NCI-H526 (cell line): ENCODE results near the gene DUSP16.
A peak's percentile ranks its signal among the peaks of the same experiment; 100 is the strongest.
"Not testable (repeated sequence)": the region's sequence is repeated elsewhere in the genome, so short reads cannot be mapped to it uniquely, and the experiment has no call there.

Experiments
- DNase-seq, 2 experiments: peaks; one replicate each; lab custom pipeline; 2025; lab: John Stamatoyannopoulos, UW

The DUSP16 gene

DNA sequence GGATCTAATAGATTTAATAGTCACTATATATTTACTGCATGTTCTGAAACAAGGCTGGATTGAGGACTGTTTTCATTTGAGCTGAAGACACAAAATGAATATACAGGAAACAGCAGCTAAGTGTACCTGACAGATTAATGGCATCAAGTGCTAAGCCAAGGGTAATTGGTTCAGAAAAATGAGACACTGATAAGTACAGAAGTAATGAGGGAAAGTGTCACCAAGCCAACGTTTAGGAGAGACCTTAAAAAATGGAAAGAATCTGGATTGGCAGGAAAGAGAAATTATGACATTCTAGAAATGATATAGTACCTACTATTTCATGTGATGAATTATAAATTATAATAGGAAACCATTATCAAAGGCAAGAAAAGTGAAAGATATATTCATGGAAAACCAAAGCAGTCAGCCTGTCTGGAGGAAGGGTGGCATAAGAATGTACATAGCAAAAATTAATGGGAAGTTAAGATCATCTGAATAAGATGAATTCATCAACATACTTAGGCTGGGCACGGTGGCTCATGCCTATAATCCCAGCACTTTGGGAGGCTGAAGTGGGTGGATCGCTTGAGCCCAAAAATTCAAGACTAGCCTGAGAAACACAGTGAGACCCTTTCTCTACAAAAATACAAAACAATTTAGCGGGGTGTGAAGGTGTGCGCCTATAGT, 21.0 kb upstream of the DUSP16 start:
- DNase-seq: no peak

DNA sequence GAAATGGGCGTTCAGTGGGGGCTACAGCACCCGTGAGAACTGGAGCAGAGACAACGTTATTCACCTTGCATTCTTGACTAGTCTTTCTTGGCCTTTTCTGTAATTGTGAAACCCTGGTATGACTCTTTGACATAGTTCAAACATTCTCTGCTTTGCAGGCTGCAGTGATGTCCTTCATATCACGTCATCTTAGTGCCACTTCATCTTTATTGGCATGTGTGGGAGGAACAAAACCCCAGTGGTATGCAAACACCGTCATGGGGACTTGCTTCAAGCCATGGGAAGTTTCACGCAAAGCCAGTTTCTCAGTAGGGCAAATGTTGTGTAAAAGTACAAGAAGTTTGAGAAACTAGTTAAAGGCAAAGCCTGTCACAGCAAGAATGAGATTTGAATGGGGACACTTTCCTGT, 20.2 kb upstream of the DUSP16 start:
- DNase-seq: no peak

DNA sequence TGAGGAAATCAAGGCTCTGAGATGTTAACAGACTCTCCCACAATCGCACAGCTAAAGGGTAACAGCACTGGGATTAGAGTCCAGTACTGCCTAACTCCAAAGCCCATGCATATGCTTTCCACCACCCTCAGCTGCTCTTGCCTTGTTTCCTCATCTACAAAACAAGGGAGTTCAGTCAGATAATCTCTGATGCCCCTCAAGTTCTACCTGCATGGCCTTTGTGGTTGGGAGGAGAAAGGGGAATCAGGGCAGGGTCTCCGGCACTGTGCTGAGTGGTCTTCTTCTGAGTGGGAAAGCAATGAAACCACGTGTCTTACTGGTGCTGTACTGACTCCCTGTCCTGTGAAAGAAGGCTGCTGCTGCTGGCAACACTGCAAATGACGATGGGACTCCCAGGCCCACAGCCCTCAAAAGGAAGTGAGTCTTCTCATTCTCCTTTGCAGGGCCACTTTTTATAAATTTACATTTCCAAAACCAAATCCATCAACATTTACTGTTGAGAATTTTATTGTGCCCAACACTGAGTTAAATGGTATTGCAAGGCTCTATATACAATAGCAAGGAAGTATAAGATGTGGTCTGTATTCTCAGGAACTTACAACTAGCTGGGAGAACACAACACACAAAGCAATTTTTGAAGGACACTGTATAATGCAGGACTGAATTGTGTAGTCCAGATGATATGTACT, 19.7 kb upstream of the DUSP16 start:
- DNase-seq: no peak

DNA sequence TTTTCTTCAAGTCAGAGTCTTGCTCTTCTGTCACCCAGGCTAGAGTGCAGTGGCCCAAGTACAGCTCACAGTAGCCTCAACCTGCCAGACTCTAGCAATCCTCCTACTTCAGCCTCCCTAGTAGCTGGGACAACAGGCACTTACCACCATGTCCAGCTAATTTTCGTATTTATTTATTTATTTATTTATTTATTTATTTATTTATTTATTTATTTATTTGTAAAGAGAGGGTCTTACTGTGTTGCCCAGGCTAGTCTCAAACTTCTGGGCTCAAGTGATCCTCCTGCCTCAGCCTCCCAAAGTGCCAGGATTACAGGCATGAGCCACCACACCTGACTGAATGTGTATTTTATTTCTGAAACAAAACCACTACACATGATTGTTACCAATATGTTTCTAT, 18.1 kb upstream of the DUSP16 start:
- DNase-seq: not testable (repeated sequence)

DNA sequence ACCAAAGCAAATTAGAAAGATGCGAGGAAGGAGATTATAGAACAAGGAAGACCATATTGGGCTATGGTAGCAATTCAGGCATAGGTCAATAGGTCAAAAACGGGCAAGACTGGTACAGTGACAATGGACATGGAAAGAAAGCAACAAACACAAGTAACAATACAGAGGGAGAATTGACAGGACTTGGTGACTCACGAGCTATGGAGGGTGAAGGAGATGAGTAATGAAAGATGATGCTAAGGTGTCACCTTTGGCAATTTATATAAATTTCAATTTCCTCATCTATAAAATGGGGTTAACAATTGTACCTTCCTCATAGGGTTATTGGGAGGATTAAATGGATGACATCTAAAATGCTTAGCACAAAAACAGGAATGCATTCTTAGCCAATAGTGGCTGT, 15.1 kb upstream of the DUSP16 start:
- no peak for DNase-seq

DNA sequence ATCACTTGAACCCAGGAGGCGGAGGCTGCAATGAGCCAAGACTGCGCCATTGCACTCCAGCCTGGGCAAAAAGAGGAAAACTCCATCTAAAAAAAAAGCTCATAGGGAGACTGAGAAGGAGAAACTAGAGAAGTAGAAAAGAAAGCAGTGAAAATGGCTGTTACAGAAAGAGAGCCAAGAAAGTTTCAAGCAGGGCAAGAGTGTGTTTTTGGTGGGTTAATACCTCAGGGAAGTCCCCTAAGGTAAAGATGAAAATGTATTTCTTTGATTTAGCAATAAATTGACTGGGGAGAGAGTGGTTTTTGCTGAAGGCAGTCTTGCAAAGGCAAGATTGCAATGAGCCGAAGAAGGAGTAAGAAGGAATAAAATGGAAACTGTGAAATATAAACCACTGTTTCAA, 10.0 kb upstream of the DUSP16 start:
- no peak for DNase-seq

DNA sequence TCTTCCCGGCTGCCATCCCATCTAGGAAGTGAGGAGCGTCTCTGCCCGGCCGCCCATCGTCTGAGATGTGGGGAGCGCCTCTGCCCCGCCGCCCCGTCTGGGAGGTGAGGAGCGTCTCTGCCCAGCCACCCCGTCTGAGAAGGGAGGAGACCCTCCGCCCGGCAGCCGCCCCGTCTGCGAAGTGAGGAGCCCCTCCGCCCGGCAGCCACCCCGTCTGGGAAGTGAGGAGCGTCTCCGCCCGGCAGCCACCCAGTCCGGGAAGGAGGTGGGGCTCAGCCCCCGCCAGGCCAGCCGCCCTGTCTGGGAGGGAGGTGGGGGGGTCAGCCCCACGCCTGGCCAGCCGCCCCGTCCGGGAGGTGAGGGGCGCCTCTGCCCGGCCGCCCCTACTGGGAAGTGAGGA, 3.3 kb upstream of the DUSP16 start:
- DNase-seq: not testable (repeated sequence)

DNA sequence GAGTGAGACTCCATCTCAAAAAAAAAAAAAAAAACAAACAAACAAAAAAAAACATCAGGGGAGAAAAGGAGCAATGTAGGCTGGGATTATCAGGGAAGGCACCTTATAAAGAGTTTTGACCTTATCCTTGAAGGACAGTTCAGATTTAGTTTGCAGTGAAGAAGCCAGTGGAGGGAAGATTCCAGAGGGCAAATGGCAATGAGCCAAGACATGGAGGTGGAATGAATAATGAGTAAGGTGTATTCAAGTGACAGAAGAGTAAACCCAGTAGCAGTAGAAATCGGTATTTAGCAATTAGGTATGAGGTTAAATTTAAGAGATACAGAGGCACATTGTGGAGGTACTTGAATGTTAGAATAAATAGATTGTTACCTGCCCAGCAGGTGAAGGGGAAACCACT, 2.2 kb upstream of the DUSP16 start:
- DNase-seq: no peak

DNA sequence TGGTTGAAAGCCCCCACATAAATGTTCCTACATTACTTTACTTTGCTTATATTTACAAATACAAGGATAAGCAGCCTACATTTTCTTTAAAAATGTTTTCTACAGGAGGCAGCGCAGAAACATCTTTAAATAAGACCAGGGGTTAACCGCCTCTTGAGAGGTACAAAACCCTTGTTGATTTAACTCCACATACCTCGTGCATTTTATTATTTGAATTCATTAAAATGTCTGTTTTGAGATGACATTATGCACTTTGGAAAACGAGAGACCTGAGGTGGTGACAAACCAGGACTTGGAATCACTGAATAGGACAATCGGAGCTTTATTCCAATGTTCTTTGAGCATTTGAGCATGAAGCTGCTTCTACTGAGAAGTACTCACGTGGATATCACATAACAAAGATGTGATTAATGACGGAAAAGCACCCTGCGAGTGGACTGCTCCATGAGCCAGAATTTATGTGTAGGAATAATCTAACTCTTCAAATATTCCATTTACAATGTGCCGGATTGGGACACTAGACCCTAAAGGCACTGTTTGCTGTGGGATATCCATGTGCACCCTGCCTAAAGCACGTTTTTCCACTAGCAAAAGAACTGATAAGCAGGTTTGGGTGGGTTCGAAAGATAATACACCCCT, 746 bp upstream of the DUSP16 start:
- peak; percentile 22 to 32 for DNase-seq

DNA sequence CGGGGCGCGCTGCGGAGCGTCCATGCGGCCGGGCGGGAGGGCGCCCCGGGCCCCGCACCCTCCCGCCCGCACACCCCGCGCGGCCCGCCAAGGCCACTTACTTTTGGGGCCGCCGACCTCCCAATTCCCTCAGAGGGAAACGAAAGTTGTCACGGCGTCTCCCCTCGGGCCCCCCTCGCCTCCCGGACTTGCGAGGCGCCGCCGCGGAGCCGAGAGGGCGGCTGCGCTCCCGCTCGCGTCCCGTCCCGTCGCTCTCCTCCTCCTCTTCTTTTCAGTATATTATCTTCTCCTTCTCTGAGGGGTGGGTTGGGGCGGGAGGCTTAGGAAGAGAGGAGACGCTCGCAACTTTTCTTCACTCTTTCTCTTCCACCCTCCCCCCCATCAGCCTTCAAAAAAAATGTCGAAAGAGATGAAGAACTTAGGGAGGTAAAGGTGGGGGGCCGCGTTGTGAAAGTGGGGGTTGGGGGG, 613 bp downstream of the DUSP16 start:
- peak; percentile 12 to 60 for DNase-seq

DNA sequence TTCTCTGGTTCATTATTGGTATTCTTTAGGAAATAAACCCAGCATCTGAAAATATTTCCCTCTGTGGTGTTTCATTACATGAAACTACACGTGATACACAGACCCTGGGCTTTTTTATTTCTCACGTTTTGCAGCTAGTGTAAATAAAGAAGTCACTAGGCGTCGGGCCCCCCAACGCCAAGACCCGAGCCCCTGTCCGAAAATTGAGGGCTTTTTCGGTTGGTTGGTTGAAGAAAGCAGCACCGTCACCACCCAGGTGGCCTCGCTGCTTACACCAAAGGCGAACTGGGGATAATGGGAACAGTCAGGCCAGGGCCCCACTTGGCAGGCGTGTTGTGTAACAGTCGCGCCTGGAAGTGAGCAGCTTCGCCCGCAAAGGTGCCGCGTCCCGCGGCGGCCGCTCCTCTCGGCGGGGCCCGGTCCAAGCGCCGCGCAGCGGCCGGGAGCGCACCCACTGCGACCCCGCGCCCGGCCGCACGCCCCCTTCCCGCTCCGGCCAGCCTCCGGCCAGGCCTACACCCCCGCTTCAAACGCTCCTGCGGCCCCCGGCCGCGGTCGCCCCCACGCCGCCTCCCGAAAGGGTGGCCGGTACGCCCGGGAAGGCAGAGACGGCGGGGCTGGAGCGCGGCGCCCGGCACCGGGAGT, 1.2 kb downstream of the DUSP16 start:
- peak; percentile 10 to 74 for DNase-seq

DNA sequence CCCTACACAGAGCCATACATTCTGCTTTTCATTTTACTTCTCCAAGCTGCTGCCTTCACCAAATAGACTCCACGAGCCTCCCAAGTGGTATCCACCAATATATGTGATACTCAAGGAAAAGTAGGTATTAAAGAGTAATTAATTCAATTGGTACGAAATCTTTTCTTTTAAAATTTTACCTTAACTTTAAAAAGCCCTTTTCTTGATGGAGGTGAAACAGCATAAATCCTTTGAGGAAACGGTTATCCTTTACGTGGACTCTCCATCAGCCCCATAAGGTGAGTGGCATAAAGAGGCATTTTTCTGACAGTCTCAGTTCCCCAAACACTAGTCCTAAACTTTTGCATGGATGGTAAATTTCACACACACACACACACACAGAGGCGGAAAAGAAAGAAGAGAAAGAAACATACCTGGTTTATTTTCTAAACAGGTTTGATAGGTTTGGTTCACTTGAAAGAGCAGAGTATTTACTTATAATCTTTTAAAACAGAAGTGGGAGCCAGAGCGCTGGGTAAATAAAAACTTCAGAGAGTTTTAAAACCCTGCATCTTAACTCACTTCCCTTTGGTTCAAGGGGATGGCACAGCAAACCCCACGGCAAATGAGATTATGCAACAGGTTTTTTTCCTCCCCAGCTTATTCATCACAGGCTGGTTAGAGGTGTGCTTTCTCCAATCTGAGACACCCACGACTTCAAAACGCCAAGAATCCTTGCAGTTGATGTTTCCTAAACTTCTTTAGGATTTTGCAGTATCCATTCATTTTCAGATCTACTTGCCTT, 1.9 kb downstream of the DUSP16 start:
- DNase-seq: peak in 1 of 2 experiments; percentile 35

DNA sequence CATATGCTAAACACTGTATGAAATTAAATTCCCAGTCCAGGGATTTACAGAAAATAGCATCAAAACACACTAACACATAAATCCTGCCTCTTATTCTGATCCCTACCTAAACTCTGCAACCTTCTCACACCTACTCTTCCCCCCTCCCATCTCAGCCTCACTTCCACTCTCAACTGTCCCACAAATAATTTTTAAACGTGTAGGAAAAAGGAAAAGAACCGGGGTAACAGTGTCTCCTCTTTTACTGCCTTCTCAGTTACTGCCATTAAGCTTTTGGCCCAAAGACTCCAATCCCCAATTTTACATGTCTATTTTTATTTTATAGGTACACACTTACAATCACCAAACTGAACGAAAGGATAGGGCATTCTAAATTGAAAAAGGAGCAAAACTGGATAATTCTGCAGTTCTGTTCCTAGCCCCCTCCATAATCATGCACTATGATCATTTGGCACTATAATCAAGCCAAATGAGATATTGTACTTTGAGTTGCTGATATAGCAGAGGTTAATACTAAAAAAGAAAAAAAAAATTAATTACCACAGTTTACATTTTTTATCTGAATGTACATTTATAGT, 2.9 kb downstream of the DUSP16 start:
- no peak for DNase-seq

DNA sequence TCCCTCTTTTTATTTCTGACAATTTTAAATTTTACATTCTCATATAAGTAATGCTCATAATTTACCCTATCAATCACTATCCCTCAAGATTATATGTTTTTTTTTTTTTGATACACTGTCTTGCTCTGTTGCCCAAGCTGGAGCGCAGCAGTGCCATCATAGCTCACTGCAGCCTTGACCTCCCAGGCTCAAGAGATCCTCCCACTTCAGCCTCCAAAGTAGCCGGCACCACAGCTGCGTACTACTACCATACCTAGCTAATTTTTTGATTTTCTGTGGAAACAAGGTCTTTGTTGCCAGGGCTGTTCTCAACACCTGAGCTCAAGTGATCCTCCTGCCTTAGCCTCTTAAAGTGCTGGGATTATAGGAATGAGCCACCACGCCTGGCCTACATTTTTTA, 4.4 kb downstream of the DUSP16 start:
- no peak for DNase-seq

DNA sequence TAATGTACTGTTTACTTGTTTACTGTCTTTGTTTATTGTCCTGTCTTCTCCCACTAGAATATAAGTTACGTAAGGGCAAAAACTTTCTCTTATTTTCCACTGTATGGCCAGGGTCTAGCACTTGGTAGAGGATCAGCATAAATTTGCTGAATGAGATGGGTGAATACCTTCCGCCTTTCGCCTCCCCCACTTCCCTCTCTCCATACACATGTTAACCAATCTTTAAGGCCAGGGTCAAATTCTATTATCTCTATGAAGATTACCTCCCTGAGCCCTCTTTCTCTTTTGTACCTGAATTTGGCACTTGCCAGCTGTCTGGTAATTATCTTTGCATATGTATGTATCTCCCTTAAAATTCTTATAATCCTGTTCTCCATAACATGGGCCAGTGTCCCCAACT, 4.9 kb downstream of the DUSP16 start:
- DNase-seq: no peak

DNA sequence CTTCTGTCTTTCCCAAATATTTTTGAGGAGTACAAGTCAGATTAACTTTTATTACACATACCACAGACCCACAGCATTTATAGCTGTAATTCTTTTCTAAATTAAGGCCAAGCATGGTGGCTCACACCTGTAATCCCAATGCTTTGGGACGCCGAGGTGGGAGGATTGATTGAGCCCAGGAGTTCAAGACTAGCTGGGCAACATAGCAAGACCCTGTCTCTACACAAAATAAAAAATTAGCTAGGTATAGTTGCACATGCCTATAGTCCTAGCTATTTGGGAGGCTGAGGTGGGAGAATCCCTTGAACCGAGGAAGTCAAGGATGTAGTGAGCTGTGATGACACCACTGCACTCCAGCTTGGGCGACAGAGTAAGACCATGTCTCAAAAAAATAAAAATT, 7.0 kb downstream of the DUSP16 start:
- DNase-seq: no peak

DNA sequence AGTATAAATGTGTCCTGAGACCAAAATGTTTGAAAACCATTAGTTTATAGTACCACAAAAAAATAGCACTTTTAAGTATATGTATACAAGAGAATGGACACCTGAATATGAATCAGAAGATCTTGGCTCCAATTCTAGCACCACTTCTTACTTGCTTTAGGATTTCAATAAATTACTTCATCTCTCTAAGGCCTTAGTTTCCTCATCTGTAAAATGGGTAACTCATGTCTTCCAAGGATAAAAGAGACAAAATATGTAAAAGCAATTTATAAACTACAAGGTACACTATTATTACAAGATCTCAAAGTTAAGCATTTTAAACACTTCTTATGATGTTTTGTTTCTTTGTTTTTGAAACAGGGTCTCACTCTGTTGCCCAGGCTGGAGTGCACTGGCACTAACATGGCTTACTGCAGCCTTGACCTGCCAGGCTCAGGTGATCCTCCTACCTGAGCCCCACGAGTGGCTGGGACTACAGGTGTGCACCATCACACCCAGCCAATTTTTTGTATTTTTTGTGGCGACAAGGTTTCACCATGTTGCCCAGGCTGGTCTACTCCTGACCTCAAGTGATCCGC, 9.4 kb downstream of the DUSP16 start:
- DNase-seq: no peak

DNA sequence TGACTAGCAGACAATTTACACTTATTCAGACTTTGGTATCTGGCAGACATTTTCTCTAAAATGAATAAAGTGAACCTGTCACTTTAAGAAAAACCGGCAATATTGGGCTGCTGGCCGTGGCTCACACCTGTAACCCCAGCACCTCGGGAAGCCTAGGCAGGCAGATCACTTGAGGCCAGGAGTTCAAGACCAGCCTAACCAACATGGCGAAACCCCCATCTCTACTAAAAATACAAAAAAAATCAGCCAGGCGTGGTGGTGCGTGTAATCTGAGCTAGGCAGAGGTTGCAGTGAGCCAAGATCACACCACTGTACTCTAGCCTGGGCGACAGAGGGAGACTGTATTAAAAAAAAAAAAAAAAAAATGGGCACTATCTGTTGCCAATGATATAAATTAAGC, 11.5 kb downstream of the DUSP16 start:
- no peak for DNase-seq

DNA sequence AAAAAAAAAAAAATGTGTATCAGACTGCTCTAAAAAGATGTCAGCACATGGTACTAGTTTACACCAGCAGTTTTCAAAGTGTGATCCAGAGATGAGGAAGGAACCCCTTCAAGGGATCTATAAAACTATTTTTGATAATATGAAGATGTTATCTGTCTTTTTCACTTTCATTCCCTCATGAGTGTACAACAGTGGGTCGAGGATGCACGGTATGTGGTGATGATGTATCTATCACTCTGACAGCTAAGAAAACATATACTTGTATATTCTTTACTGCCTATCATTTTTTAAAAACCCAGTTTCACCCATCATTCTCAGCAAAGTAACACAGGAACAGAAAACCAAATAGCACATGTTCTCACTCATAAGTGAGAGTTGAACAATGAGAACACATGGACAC, 12.4 kb downstream of the DUSP16 start:
- DNase-seq: no peak

DNA sequence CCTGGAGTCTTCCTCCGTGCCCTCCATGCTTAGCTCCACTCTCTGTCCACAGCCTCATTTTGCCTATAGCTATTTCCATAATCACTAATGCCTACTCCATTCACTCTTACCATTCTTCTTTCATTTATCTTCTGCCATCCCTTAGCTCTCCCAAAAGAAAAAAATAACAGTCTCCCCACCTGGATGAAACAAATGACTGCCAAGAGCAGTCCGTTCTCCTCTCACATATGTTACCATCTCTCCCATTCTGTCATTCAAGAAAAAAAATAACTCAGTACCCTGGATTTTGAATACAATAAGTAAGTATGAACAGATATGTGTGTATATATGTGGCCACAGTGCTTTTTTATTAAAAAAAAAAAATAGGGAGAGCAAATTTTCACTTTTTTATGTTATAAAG, 13.2 kb downstream of the DUSP16 start:
- no peak for DNase-seq

DNA sequence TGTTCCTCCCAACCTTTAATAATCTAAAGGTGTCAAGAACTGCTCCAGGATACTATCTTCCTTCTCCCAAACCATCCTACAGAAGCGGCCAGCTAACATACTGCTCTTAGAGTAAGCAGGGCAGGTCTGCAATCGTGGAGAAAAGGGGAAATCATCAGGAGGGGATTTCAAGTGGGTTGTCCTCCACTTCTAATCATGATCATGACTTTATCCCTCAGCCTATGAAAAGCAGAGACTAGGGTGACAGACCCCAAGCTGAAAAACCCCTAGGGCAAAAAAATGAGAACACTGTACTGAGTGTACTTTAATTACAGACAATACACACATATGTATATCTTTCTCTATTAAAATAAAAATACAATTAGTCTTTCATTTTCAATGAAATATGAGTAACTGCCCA, 13.9 kb downstream of the DUSP16 start:
- no peak for DNase-seq
